T-helper 2 cell treated with Interferon-gamma antibody and Interleukin-4, amounts not matched to agents 5 μg/mL and 100 μg/mL, for 36 hours (primary cell): ENCODE results near the gene ZNF536.

Source experiments
- DNase-seq: peaks from one replicate; pipeline ENCODE4 v3.0.0; 2021; ENCODE audit warnings: low spot score
- H3K27ac Mint-ChIP-seq: one replicate; pipeline ENCODE4 v1.8.0; 2021; ENCODE audit warnings: mild to moderate bottlenecking, mixed read lengths
- H3K27me3 Mint-ChIP-seq: one replicate; pipeline ENCODE4 v1.8.0; 2021; ENCODE audit warnings: low read depth, mixed read lengths
- H3K36me3 Mint-ChIP-seq: one replicate; pipeline ENCODE4 v1.8.0; 2021; ENCODE audit warnings: low read depth, mixed read lengths
- H3K4me1 Mint-ChIP-seq: one replicate; pipeline ENCODE4 v1.8.0; 2021; ENCODE audit warnings: low read depth, mixed read lengths
- H3K4me3 Mint-ChIP-seq: one replicate; pipeline ENCODE4 v1.8.0; 2022; ENCODE audit warnings: mild to moderate bottlenecking, moderate library complexity, mixed read lengths
- H3K9me3 Mint-ChIP-seq: one replicate; pipeline ENCODE4 v1.8.0; 2021; ENCODE audit warnings: mixed read lengths

ZNF536 gene

GRCh38 chr19:30587869-30588268 is 215.7 kb downstream of the ZNF536 start:
- Mint-ChIP-seq H3K9me3 (no peaks in the 10 kb centered on the region), H3K36me3 (no peaks in the 10 kb centered on the region), H3K4me1 (no peaks in the 10 kb centered on the region), H3K27ac (no peak overlapping the region), H3K4me3 (no peak overlapping the region), H3K27me3 (no peaks in the 10 kb centered on the region)
- DNase-seq, result no peak

GRCh38 chr19:30590596-30591229 is 218.5 kb downstream of the ZNF536 start:
- no peak for DNase-seq
- Mint-ChIP-seq H3K4me3 (no peak overlapping the region), H3K4me1 (no peaks in the 10 kb centered on the region), H3K27me3 (no peaks in the 10 kb centered on the region), H3K36me3 (no peaks in the 10 kb centered on the region), H3K27ac (no peak overlapping the region), H3K9me3 (no peaks in the 10 kb centered on the region)

- Mint-ChIP-seq H3K4me1 (no peaks in the 10 kb centered on the region), H3K9me3 (no peaks in the 10 kb centered on the region), H3K4me3 (no peak overlapping the region), H3K27me3 (no peaks in the 10 kb centered on the region), H3K27ac (no peak overlapping the region), H3K36me3 (no peaks in the 10 kb centered on the region)
- DNase-seq, result no peak
These were observed 221.2 kb downstream of the ZNF536 start for GRCh38 chr19:30593356-30593755.

GRCh38 chr19:30593975-30594745 is 222.0 kb downstream of the ZNF536 start:
- Mint-ChIP-seq H3K27ac (no peak overlapping the region), H3K36me3 (no peaks in the 10 kb centered on the region), H3K9me3 (no peaks in the 10 kb centered on the region), H3K4me3 (no peak overlapping the region), H3K4me1 (no peaks in the 10 kb centered on the region), H3K27me3 (no peaks in the 10 kb centered on the region)
- DNase-seq, result no peak

GRCh38 chr19:30596268-30596667 is 224.1 kb downstream of the ZNF536 start:
- no peaks in the 10 kb centered on the region for H3K36me3 Mint-ChIP-seq

GRCh38 chr19:30596813-30597399 is 224.7 kb downstream of the ZNF536 start:
- Mint-ChIP-seq H3K9me3 (no peaks in the 10 kb centered on the region), H3K36me3 (no peaks in the 10 kb centered on the region), H3K4me1 (no peaks in the 10 kb centered on the region), H3K4me3 (no peak overlapping the region), H3K27me3 (no peaks in the 10 kb centered on the region), H3K27ac (no peak overlapping the region)
- DNase-seq, result no peak

More at GRCh38 chr19:30596268-30596667, 224.1 kb downstream of the ZNF536 start:
- Mint-ChIP-seq H3K27ac (no peak overlapping the region), H3K4me3 (no peak overlapping the region), H3K4me1 (no peaks in the 10 kb centered on the region), H3K27me3 (no peaks in the 10 kb centered on the region), H3K9me3 (no peaks in the 10 kb centered on the region)
- DNase-seq, result no peak

GRCh38 chr19:30598688-30599087 is 226.5 kb downstream of the ZNF536 start:
- H3K4me3 Mint-ChIP-seq, result no peak overlapping the region
- H3K4me1 Mint-ChIP-seq, result no peaks in the 10 kb centered on the region
- no peak overlapping the region for H3K27ac Mint-ChIP-seq
- no peak for DNase-seq
- no peaks in the 10 kb centered on the region for H3K36me3 Mint-ChIP-seq
- H3K9me3 Mint-ChIP-seq, result no peaks in the 10 kb centered on the region
- no peaks in the 10 kb centered on the region for H3K27me3 Mint-ChIP-seq

- no peaks in the 10 kb centered on the region for H3K36me3 Mint-ChIP-seq
These were observed 230.6 kb downstream of the ZNF536 start for GRCh38 chr19:30602661-30603350.

GRCh38 chr19:30604657-30605056 is 232.5 kb downstream of the ZNF536 start:
- Mint-ChIP-seq H3K27ac (no peak overlapping the region), H3K4me3 (no peak overlapping the region), H3K36me3 (no peaks in the 10 kb centered on the region), H3K4me1 (no peaks in the 10 kb centered on the region), H3K27me3 (no peaks in the 10 kb centered on the region), H3K9me3 (no peaks in the 10 kb centered on the region)
- DNase-seq, result no peak

More at GRCh38 chr19:30602661-30603350, 230.6 kb downstream of the ZNF536 start:
- H3K4me3 Mint-ChIP-seq, result no peak overlapping the region
- no peaks in the 10 kb centered on the region for H3K9me3 Mint-ChIP-seq
- no peaks in the 10 kb centered on the region for H3K4me1 Mint-ChIP-seq
- no peaks in the 10 kb centered on the region for H3K27me3 Mint-ChIP-seq
- no peak for DNase-seq
- H3K27ac Mint-ChIP-seq, result no peak overlapping the region

- Mint-ChIP-seq H3K9me3 (no peaks in the 10 kb centered on the region), H3K4me1 (no peaks in the 10 kb centered on the region), H3K27ac (no peak overlapping the region), H3K4me3 (no peak overlapping the region), H3K27me3 (no peaks in the 10 kb centered on the region), H3K36me3 (no peaks in the 10 kb centered on the region)
- no peak for DNase-seq
These were observed 233.1 kb downstream of the ZNF536 start for GRCh38 chr19:30605333-30605732.

GRCh38 chr19:30606114-30607050 is 234.2 kb downstream of the ZNF536 start:
- Mint-ChIP-seq H3K4me3 (no peak overlapping the region), H3K9me3 (no peaks in the 10 kb centered on the region), H3K27me3 (no peaks in the 10 kb centered on the region), H3K27ac (no peak overlapping the region), H3K4me1 (no peaks in the 10 kb centered on the region), H3K36me3 (no peaks in the 10 kb centered on the region)
- DNase-seq, result no peak
